Measurements from ENCODE around the gene SSR1. TPM values are rescaled to one million over a fixed set of nuclear protein-coding genes. Genes with fewer than 3 reads are reported as not detected.
"Not testable (repeated sequence)": the region's sequence is repeated elsewhere in the genome, so short reads cannot be mapped to it uniquely, and the experiment has no call there.

Gene SSR1
- total and polyA plus RNA-seq, 4 donors = 43.6 to 115 (median 79.9) TPM

GRCh38 chr6:7324520-7324919 lies 11.5 kb upstream of the SSR1 start (continued):
- TF ChIP-seq CTCF (IDR thresholded peaks at IDR 0.05; ENCODE audit: low read depth, low read length, missing input control) = no peak

GRCh38 chr6:7323074-7323473 lies 10.1 kb upstream of the SSR1 start:
- DNase-seq (ENCODE audit: low spot score) = no peak
- no peaks in the 10 kb centered on the region for H3K9me3 ChIP-seq (ENCODE audit: control insufficient read depth in 4 of 4, low read length in 3 of 4)
- no peaks in the 10 kb centered on the region for H3K27me3 ChIP-seq (ENCODE audit: control insufficient read depth in 4 of 4, insufficient read depth in 4 of 4, low read length in 3 of 4)
- no peaks in the 10 kb centered on the region for H3K4me1 ChIP-seq (ENCODE audit: control insufficient read depth in 4 of 4, insufficient read depth in 4 of 4, low read length in 3 of 4)
- no peak overlapping the region for H3K27ac ChIP-seq (ENCODE audit: low read depth in 1 of 2, low read length in 2 of 2)
- no peak for TF ChIP-seq RAD21 (IDR thresholded peaks at IDR 0.05)
- no peak for TF ChIP-seq YY1 (IDR thresholded peaks at IDR 0.05)
- TF ChIP-seq EGR1 (IDR thresholded peaks at IDR 0.05; ENCODE audit: low read depth in 2 of 2) = no peak
- no peak overlapping the region for H3K9ac ChIP-seq (ENCODE audit: low read depth in 1 of 2, low read length in 2 of 2)
- H3K4me3 ChIP-seq (ENCODE audit: low read depth in 1 of 3, low read length in 3 of 3) = no peak overlapping the region
- no peaks in the 10 kb centered on the region for H3K36me3 ChIP-seq (ENCODE audit: control insufficient read depth in 4 of 4, insufficient read depth in 3 of 4, low read depth in 1 of 4, low read length in 3 of 4)

- not testable (repeated sequence) for H3K9ac ChIP-seq (ENCODE audit: low read depth in 1 of 2, low read length in 2 of 2); H3K36me3 ChIP-seq (ENCODE audit: control insufficient read depth in 4 of 4, insufficient read depth in 3 of 4, low read depth in 1 of 4, low read length in 3 of 4); H3K4me1 ChIP-seq (ENCODE audit: control insufficient read depth in 4 of 4, insufficient read depth in 4 of 4, low read length in 3 of 4); H3K4me3 ChIP-seq (ENCODE audit: low read depth in 1 of 3, low read length in 3 of 3); DNase-seq (ENCODE audit: low spot score); H3K9me3 ChIP-seq (ENCODE audit: control insufficient read depth in 4 of 4, low read length in 3 of 4); H3K27me3 ChIP-seq (ENCODE audit: control insufficient read depth in 4 of 4, insufficient read depth in 4 of 4, low read length in 3 of 4); H3K27ac ChIP-seq (ENCODE audit: low read depth in 1 of 2, low read length in 2 of 2)
- 89% methylated on average over 6 of the region's 6 CpGs for WGBS
Observed at GRCh38 chr6:7321866-7322265, 8.9 kb upstream of the SSR1 start.

DNA sequence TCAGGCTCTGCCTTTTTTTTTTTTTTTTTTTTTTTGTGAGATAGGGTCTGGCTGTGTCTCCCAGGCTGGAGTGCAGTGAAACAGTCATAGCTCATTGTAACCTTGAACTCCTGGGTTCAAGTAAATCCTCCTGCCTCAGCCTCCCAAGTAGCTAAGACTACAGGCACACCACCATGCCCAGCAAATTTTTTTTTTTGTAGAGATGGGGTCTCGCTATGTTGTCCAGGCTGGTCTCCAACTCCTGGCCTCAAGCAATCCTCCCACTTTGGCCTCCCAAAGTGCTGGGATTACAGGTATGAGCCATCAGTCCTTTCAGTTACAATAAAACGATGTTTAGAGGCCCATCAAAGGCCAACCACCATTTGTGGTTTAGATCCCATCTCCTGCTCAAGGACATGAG lies 6.4 kb upstream of the SSR1 start:
- H3K9ac ChIP-seq (ENCODE audit: low read depth in 1 of 2, low read length in 2 of 2); DNase-seq (ENCODE audit: low spot score): not testable (repeated sequence)
- WGBS = 86% methylated on average over 2 of the region's 2 CpGs

DNA sequence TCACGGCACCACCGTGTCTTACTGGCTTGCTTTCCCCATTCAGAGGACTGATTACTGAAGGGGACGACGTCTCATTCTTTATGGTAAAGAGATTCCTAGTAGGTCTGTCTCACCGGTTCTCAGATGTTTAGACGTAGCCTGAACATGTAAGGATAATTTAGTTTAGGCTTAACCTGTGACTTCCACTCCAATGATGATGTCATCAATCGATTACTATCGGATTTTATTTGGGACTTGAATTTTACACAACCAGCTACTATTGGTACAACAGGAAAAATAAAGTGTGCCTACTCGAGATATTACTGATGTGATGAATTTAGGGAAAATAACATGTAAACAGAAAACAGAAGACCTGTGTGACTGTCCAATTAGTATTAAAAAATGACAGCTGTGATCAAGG lies 4.5 kb upstream of the SSR1 start:
- WGBS = 91% methylated on average over 9 of the region's 9 CpGs
- DNase-seq (ENCODE audit: low spot score) = no peak
- TF ChIP-seq GABPA (IDR thresholded peaks at IDR 0.05 in 1 of 2, conservative IDR thresholded peaks at IDR 0.05 in 1 of 2) (no peak), HNF4A (conservative IDR thresholded peaks at IDR 0.05) (no peak), JUND (IDR thresholded peaks at IDR 0.05) (no peak), FOXA2 (IDR thresholded peaks at IDR 0.05) (no peak), RXRA (IDR thresholded peaks at IDR 0.05) (no peak), NR2F2 (IDR thresholded peaks at IDR 0.05) (no peak), HNF4G (IDR thresholded peaks at IDR 0.05) (no peak), SP1 (IDR thresholded peaks at IDR 0.05) (no peak), RAD21 (IDR thresholded peaks at IDR 0.05) (no peak), CTCF (IDR thresholded peaks at IDR 0.05; ENCODE audit: low read depth, low read length, missing input control) (no peak), YY1 (IDR thresholded peaks at IDR 0.05) (no peak)
- TF ChIP-seq, protein P1, sequence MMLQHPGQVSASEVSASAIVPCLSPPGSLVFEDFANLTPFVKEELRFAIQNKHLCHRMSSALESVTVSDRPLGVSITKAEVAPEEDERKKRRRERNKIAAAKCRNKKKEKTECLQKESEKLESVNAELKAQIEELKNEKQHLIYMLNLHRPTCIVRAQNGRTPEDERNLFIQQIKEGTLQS (IDR thresholded peaks at IDR 0.05) = no peak
- TF ChIP-seq, protein P2, sequence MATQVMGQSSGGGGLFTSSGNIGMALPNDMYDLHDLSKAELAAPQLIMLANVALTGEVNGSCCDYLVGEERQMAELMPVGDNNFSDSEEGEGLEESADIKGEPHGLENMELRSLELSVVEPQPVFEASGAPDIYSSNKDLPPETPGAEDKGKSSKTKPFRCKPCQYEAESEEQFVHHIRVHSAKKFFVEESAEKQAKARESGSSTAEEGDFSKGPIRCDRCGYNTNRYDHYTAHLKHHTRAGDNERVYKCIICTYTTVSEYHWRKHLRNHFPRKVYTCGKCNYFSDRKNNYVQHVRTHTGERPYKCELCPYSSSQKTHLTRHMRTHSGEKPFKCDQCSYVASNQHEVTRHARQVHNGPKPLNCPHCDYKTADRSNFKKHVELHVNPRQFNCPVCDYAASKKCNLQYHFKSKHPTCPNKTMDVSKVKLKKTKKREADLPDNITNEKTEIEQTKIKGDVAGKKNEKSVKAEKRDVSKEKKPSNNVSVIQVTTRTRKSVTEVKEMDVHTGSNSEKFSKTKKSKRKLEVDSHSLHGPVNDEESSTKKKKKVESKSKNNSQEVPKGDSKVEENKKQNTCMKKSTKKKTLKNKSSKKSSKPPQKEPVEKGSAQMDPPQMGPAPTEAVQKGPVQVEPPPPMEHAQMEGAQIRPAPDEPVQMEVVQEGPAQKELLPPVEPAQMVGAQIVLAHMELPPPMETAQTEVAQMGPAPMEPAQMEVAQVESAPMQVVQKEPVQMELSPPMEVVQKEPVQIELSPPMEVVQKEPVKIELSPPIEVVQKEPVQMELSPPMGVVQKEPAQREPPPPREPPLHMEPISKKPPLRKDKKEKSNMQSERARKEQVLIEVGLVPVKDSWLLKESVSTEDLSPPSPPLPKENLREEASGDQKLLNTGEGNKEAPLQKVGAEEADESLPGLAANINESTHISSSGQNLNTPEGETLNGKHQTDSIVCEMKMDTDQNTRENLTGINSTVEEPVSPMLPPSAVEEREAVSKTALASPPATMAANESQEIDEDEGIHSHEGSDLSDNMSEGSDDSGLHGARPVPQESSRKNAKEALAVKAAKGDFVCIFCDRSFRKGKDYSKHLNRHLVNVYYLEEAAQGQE (IDR thresholded peaks at IDR 0.05) = no peak
- TF ChIP-seq, protein P3, sequence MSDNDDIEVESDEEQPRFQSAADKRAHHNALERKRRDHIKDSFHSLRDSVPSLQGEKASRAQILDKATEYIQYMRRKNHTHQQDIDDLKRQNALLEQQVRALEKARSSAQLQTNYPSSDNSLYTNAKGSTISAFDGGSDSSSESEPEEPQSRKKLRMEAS (IDR thresholded peaks at IDR 0.05) = no peak

More for the DNA sequence above, 6.4 kb upstream of the SSR1 start:
- not testable (repeated sequence) for H3K27me3 ChIP-seq (ENCODE audit: control insufficient read depth in 4 of 4, insufficient read depth in 4 of 4, low read length in 3 of 4); H3K27ac ChIP-seq (ENCODE audit: low read depth in 1 of 2, low read length in 2 of 2); H3K9me3 ChIP-seq (ENCODE audit: control insufficient read depth in 4 of 4, low read length in 3 of 4); H3K36me3 ChIP-seq (ENCODE audit: control insufficient read depth in 4 of 4, insufficient read depth in 3 of 4, low read depth in 1 of 4, low read length in 3 of 4); H3K4me1 ChIP-seq (ENCODE audit: control insufficient read depth in 4 of 4, insufficient read depth in 4 of 4, low read length in 3 of 4); H3K4me3 ChIP-seq (ENCODE audit: low read depth in 1 of 3, low read length in 3 of 3)

More for the DNA sequence above, 4.5 kb upstream of the SSR1 start:
- Histone ChIP-seq H3K27ac (ENCODE audit: low read depth in 1 of 2, low read length in 2 of 2) (no peak overlapping the region), H3K4me3 (ENCODE audit: low read depth in 1 of 3, low read length in 3 of 3) (no peak overlapping the region), H3K9ac (ENCODE audit: low read depth in 1 of 2, low read length in 2 of 2) (no peak overlapping the region), H3K4me1 (ENCODE audit: control insufficient read depth in 4 of 4, insufficient read depth in 4 of 4, low read length in 3 of 4) (peaks cover 0 to 3% (median 0%) of the 10 kb centered on the region in 4 donors), H3K9me3 (ENCODE audit: control insufficient read depth in 4 of 4, low read length in 3 of 4) (no peaks in the 10 kb centered on the region), H3K36me3 (ENCODE audit: control insufficient read depth in 4 of 4, insufficient read depth in 3 of 4, low read depth in 1 of 4, low read length in 3 of 4) (no peaks in the 10 kb centered on the region), H3K27me3 (ENCODE audit: control insufficient read depth in 4 of 4, insufficient read depth in 4 of 4, low read length in 3 of 4) (no peaks in the 10 kb centered on the region)

Data from liver (tissue), 9 donors.